H9 (cell line): ENCODE data around the gene CCDC88A. TPM values are rescaled to one million over a fixed set of nuclear protein-coding genes. Genes with fewer than 3 reads are reported as not detected.

ENCODE experiments used
- DNase-seq: peaks from one replicate; pipeline ENCODE4 v3.0.0-alpha.2; 2017
- H2AFZ ChIP-seq: one replicate; pipeline ENCODE4 v1.6.1; 2013; ENCODE audit warnings: mild to moderate bottlenecking, low read length, control low read depth, moderate library complexity
- H2AK5ac ChIP-seq: 2 replicates; pipeline ENCODE4 v1.6.1; 2013; ENCODE audit warnings: low read length, control low read depth, mixed read lengths; ENCODE audit not compliant: insufficient read length
- H2BK120ac ChIP-seq: one replicate; pipeline ENCODE4 v1.6.1; 2013; ENCODE audit warnings: low read depth, mild to moderate bottlenecking, low read length, control low read depth, inconsistent platforms; ENCODE audit not compliant: poor library complexity, severe bottlenecking
- H2BK12ac ChIP-seq: 2 replicates; pipeline ENCODE4 v1.6.1; 2013; ENCODE audit warnings: low read length, control low read depth, mixed read lengths, low read depth; ENCODE audit not compliant: insufficient read length
- H2BK15ac ChIP-seq: 2 replicates; pipeline ENCODE4 v1.6.1; 2013; ENCODE audit warnings: low read depth, low read length, control low read depth
- H2BK20ac ChIP-seq: one replicate; pipeline ENCODE4 v1.6.1; 2013; ENCODE audit warnings: low read depth, mild to moderate bottlenecking, low read length, control low read depth, inconsistent platforms; ENCODE audit not compliant: poor library complexity, severe bottlenecking
- H2BK5ac ChIP-seq: 2 replicates; pipeline ENCODE4 v1.6.1; 2013; ENCODE audit warnings: low read length, control low read depth, mixed read lengths; ENCODE audit not compliant: insufficient read length
- H3K14ac ChIP-seq: 2 replicates; pipeline ENCODE4 v1.6.1; 2013; ENCODE audit warnings: low read length, control low read depth; ENCODE audit not compliant: insufficient read depth
- H3K18ac ChIP-seq: 2 replicates; pipeline ENCODE4 v1.6.1; 2013; ENCODE audit warnings: low read depth, mild to moderate bottlenecking, mixed read lengths, low read length, control low read depth; ENCODE audit not compliant: insufficient read length
- H3K23ac ChIP-seq: 2 replicates; pipeline ENCODE4 v1.6.1; 2013; ENCODE audit warnings: low read length, control low read depth, mixed read lengths, low read depth; ENCODE audit not compliant: insufficient read length
- H3K23me2 ChIP-seq: 2 replicates; pipeline ENCODE4 v1.6.1; 2013; ENCODE audit warnings: low read depth, mild to moderate bottlenecking, mixed read lengths, low read length, control low read depth; ENCODE audit not compliant: insufficient read length, poor library complexity, severe bottlenecking
- H3K27ac ChIP-seq: 2 replicates; pipeline ENCODE4 v1.5.1; 2013; ENCODE audit warnings: low read length, control low read depth, mixed read lengths, low read depth; ENCODE audit not compliant: insufficient read length
- H3K27me3 ChIP-seq: 2 replicates; pipeline ENCODE4 v1.6.1; 2013; ENCODE audit warnings: low read length, control low read depth, inconsistent platforms; ENCODE audit not compliant: insufficient read depth
- H3K4ac ChIP-seq: 2 replicates; pipeline ENCODE4 v1.6.1; 2013; ENCODE audit warnings: low read depth, mild to moderate bottlenecking, control low read depth, inconsistent platforms, low read length, moderate library complexity
- H3K4me1 ChIP-seq: 2 replicates; pipeline ENCODE4 v1.6.1; 2013; ENCODE audit warnings: low read length, control low read depth, inconsistent platforms; ENCODE audit not compliant: insufficient read depth
- H3K4me2 ChIP-seq: 2 replicates; pipeline ENCODE4 v1.6.1; 2013; ENCODE audit warnings: low read length, control low read depth, mixed read lengths; ENCODE audit not compliant: insufficient read length, insufficient read depth
- H3K56ac ChIP-seq: 2 replicates; pipeline ENCODE4 v1.6.1; 2013; ENCODE audit warnings: low read depth, mild to moderate bottlenecking, mixed read lengths, low read length, control low read depth; ENCODE audit not compliant: insufficient read length
- H3K79me1 ChIP-seq: 2 replicates; pipeline ENCODE4 v1.6.1; 2013; ENCODE audit warnings: low read depth, mild to moderate bottlenecking, moderate library complexity, low read length, control low read depth, inconsistent platforms; ENCODE audit not compliant: insufficient read depth, poor library complexity, severe bottlenecking
- H3K79me2 ChIP-seq: 2 replicates; pipeline ENCODE4 v1.6.1; 2013; ENCODE audit warnings: low read length, control low read depth, inconsistent platforms; ENCODE audit not compliant: insufficient read depth
- H3K9ac ChIP-seq: 2 replicates; pipeline ENCODE4 v1.6.1; 2013; ENCODE audit warnings: low read length, control low read depth, mixed read lengths; ENCODE audit not compliant: insufficient read length; ENCODE audit errors: extremely low read depth
- H3K9me3 ChIP-seq: one replicate; pipeline ENCODE4 v1.6.1; 2013; ENCODE audit warnings: low read depth, low read length, inconsistent platforms; ENCODE audit not compliant: control insufficient read depth
- H3T11ph ChIP-seq: one replicate; pipeline ENCODE4 v1.6.1; 2013; ENCODE audit warnings: mild to moderate bottlenecking, low read length, control low read depth, inconsistent platforms
- H4K20me1 ChIP-seq: one replicate; pipeline ENCODE4 v1.6.1; 2013; ENCODE audit not compliant: control insufficient read depth, insufficient read length, insufficient read depth
- H4K5ac ChIP-seq: 2 replicates; pipeline ENCODE4 v1.6.1; 2013; ENCODE audit warnings: low read depth, mild to moderate bottlenecking, mixed read lengths, low read length, control low read depth; ENCODE audit not compliant: insufficient read length
- H4K8ac ChIP-seq: replicated peaks from 2 replicates; pipeline ENCODE4 v1.6.1; 2013; ENCODE audit warnings: low read length, control low read depth, mixed read lengths, low read depth; ENCODE audit not compliant: insufficient read length
- H4K91ac ChIP-seq: 2 replicates; pipeline ENCODE4 v1.6.1; 2013; ENCODE audit warnings: low read depth, mild to moderate bottlenecking, moderate library complexity, mixed read lengths, low read length, control low read depth; ENCODE audit not compliant: insufficient read length
- H3K27ac Mint-ChIP-seq, 3 experiments: 2 replicates in 2 of 3; 3 replicates in 1 of 3; pipeline ENCODE4 v1.8.0; 2020 to 2021; ENCODE audit warnings: mixed read lengths in 3 of 3, mild to moderate bottlenecking in 1 of 3, moderate library complexity in 1 of 3
- H3K27me3 Mint-ChIP-seq: 2 replicates; pipeline ENCODE4 v1.8.0; 2021; ENCODE audit warnings: low read depth, mild to moderate bottlenecking, moderate library complexity, mixed read lengths
- H3K36me3 Mint-ChIP-seq, 3 experiments: 2 replicates in 2 of 3; 3 replicates in 1 of 3; pipeline ENCODE4 v1.8.0; 2020 to 2021; ENCODE audit warnings: low read depth in 3 of 3, mixed read lengths in 3 of 3; ENCODE audit not compliant: insufficient read depth in 1 of 3
- H3K4me1 Mint-ChIP-seq, 2 experiments: 2 replicates each; pipeline ENCODE4 v1.8.0; 2020; ENCODE audit warnings: mixed read lengths in 2 of 2
- H3K4me3 Mint-ChIP-seq, 2 experiments: 2 replicates in 1 of 2; 3 replicates in 1 of 2; pipeline ENCODE4 v1.8.0; 2020 to 2021; ENCODE audit warnings: mild to moderate bottlenecking in 2 of 2, mixed read lengths in 2 of 2, moderate library complexity in 1 of 2
- H3K9me3 Mint-ChIP-seq, 2 experiments: 2 replicates in 1 of 2; 3 replicates in 1 of 2; pipeline ENCODE4 v1.8.0; 2020; ENCODE audit warnings: mild to moderate bottlenecking in 2 of 2, mixed read lengths in 2 of 2, moderate library complexity in 1 of 2
- CTCF ChIP-seq: fragments of 200-600 bp; sonication (generic); conservative IDR thresholded peaks from 3 replicates; pipeline ENCODE4 v1.8.0; 2021; ENCODE audit warnings: antibody characterized with exemption, mild to moderate bottlenecking
- WGBS: extraction: QIAGEN DNeasy Blood & Tissue Kit; methylation state at CpG from one replicate; pipeline ENCODE4 v1.1.7; 2013; ENCODE audit warnings: missing lambda C conversion rate, low lambda C conversion rate, mixed read lengths; ENCODE audit not compliant: insufficient read length; ENCODE audit errors: extremely low coverage; 5-methylcytosine and 5-hydroxymethylcytosine counted together
- total RNA-seq: library from RNA; stranded (reverse); gene quantifications from 2 replicates; pipeline ENCODE4 v1.2.1, GENCODE V29; 2021

CCDC88A gene
- total RNA-seq, 1 experiment from 2014 or later, result 91.8 TPM

DNA sequence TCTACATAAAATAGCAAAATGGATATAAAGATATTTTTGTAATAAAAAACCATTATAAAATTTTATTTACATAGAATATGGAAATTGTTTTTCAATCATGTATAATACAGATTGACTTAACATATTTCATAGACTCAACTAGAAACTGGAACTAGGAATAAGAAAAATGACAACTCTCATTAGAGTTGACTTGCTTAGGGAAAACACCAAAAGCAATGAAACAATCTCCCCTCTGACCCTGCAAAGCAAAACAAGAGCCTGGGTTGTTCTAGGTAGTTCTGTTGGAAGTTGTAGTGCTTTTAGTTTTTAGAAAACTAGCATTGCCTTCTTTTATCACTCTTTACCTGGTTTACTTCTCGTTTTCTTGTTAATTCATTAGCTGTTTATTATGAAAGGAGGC, 118.4 kb downstream of the CCDC88A start:
- H2BK20ac ChIP-seq, result no peak overlapping the region
- no peak overlapping the region for H3K27ac Mint-ChIP-seq

More for the DNA sequence above, 118.4 kb downstream of the CCDC88A start:
- Histone ChIP-seq H3K9ac (no peak overlapping the region), H3K9me3 (no peaks in the 10 kb centered on the region), H3K56ac (no peak overlapping the region), H3K23me2 (no peaks in the 10 kb centered on the region), H3K79me2 (no peaks in the 10 kb centered on the region), H3T11ph (no peak overlapping the region), H2BK15ac (no peak overlapping the region), H4K8ac (no peak overlapping the region), H3K4me1 (no peaks in the 10 kb centered on the region), H4K5ac (no peak overlapping the region), H3K27me3 (no peaks in the 10 kb centered on the region), H3K18ac (no peak overlapping the region), H3K14ac (no peak overlapping the region), H2BK5ac (no peak overlapping the region), H2BK120ac (no peak overlapping the region), H2AK5ac (no peak overlapping the region), H3K4me2 (no peak overlapping the region), H2BK12ac (no peak overlapping the region), H3K23ac (no peak overlapping the region), H3K27ac (no peak overlapping the region), H3K79me1 (no peaks in the 10 kb centered on the region), H4K20me1 (no peaks in the 10 kb centered on the region), H3K4ac (no peak overlapping the region), H4K91ac (no peak overlapping the region), H2AFZ (no peak overlapping the region)
- Mint-ChIP-seq H3K9me3 (no peaks in the 10 kb centered on the region), H3K4me1 (no peaks in the 10 kb centered on the region), H3K4me3 (no peak overlapping the region), H3K36me3 (peaks cover 6 to 43% (median 22%) of the 10 kb centered on the region in 3 experiments; a peak in 5 of 7 replicates), H3K27me3 (no peaks in the 10 kb centered on the region)
- no peak for DNase-seq
- WGBS, result no CpG with 5 or more reads among the region's 1 CpG
- TF ChIP-seq CTCF, result no peak
